Measurements from ENCODE around the gene CRYGD.

DNA sequence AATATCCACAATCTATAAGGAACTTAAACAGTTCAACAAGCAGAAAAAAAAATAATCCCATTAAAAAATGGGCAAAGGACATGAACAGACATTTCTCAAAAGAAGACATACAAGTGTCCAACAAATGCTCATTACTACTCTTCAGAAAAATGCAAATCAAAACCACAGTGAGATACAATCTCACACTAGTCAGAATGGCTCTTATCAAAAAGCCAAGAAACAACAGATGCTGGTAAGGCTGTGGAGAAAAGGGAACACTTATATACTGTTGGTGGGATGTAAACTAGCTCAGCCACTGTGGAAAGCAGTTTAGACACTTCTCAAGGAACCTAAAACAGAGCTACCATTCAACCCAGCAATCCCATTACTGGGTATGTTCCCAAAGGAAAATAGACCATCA, 28.8 kb upstream of the CRYGD start:
- TF ChIP-seq, protein P1, sequence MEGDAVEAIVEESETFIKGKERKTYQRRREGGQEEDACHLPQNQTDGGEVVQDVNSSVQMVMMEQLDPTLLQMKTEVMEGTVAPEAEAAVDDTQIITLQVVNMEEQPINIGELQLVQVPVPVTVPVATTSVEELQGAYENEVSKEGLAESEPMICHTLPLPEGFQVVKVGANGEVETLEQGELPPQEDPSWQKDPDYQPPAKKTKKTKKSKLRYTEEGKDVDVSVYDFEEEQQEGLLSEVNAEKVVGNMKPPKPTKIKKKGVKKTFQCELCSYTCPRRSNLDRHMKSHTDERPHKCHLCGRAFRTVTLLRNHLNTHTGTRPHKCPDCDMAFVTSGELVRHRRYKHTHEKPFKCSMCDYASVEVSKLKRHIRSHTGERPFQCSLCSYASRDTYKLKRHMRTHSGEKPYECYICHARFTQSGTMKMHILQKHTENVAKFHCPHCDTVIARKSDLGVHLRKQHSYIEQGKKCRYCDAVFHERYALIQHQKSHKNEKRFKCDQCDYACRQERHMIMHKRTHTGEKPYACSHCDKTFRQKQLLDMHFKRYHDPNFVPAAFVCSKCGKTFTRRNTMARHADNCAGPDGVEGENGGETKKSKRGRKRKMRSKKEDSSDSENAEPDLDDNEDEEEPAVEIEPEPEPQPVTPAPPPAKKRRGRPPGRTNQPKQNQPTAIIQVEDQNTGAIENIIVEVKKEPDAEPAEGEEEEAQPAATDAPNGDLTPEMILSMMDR (conservative IDR thresholded peaks at IDR 0.05 in 1 of 2, IDR thresholded peaks at IDR 0.05 in 1 of 2; ENCODE audit: low read depth in 1 of 2, low read length in 2 of 2) = no peak
- TF ChIP-seq EZH2 (IDR thresholded peaks at IDR 0.05; ENCODE audit: low read length, missing control alignments) = no peak

Measured in fibroblast of lung (primary cell).